A549 (cell line): ENCODE results near the gene MCRIP1. TPM values are rescaled to one million over a fixed set of nuclear protein-coding genes. Genes with fewer than 3 reads are reported as not detected.

ENCODE experiments used
- ATAC-seq, 2 experiments: fragments of 200-7000 bp in 1 of 2; fragments of >200 bp in 1 of 2; cut with Nextera tagmentation in 1 of 2; cut with Tn5 transposase in 1 of 2; 3 replicates each; pipeline versions ENCODE4 v1.8.0 to v1.9.1; 2018 to 2020; ENCODE audit warnings: mild to moderate bottlenecking in 1 of 2, moderate library complexity in 1 of 2
- CTCF ChIA-PET: fragments of 300-600 bp; sonication (Branson Sonifier 250); formaldehyde crosslinking; extraction: SDS; loops from one replicate; lab custom pipeline; 2021; ENCODE audit warnings: antibody characterized with exemption, inconsistent platforms; lab: Yijun Ruan, JAX
- POLR2A ChIA-PET: fragments of 350-600 bp; formaldehyde crosslinking; extraction: SDS; loops from one replicate; lab custom pipeline; 2021; ENCODE audit warnings: antibody characterized with exemption, inconsistent platforms; lab: Yijun Ruan, JAX
- DNase-seq, 2 experiments: peaks; one replicate each; pipeline versions ENCODE4 v3.0.0 to v3.0.0-alpha.2; 2011 to 2016; ENCODE audit warnings: low read depth in 1 of 2, low spot score in 1 of 2
- FAIRE-seq: peaks from 2 replicates; lab custom pipeline; 2011; peaks lifted over from hg19 to GRCh38; lab: Jason Lieb, UNC
- H3K27ac ChIP-seq, 2 experiments: fragments of >200 bp; sonication (Bioruptor Twin); formaldehyde crosslinking; 3 replicates each; pipeline ENCODE4 v1.5.1; 2016 to 2017
- H3K4me1 ChIP-seq: fragments of >200 bp; sonication (Bioruptor Twin); formaldehyde crosslinking; 3 replicates; pipeline ENCODE4 v1.6.1; 2016
- H3K4me2 ChIP-seq: fragments of >200 bp; sonication (Bioruptor Twin); formaldehyde crosslinking; 3 replicates; pipeline ENCODE4 v1.6.1; 2016
- H3K4me3 ChIP-seq: fragments of >200 bp; sonication (Bioruptor Twin); formaldehyde crosslinking; 3 replicates; pipeline ENCODE4 v1.5.1; 2016
- H3K9me3 ChIP-seq: fragments of >200 bp; sonication (Bioruptor Twin); formaldehyde crosslinking; 3 replicates; pipeline ENCODE4 v1.6.1; 2016
- CBX8 ChIP-seq: fragments of 200-600 bp; sonication (generic); IDR thresholded peaks from 2 replicates; pipeline ENCODE4 v1.6.1; 2016
- CEBPB ChIP-seq, 2 experiments: fragments of >200 bp in 1 of 2; sonication (Bioruptor Twin) in 1 of 2; formaldehyde crosslinking in 1 of 2; IDR thresholded peaks; 2 replicates each; pipeline ENCODE4 v1.6.1; 2012 to 2016
- FOSB ChIP-seq: fragments of 250-450 bp; sonication (Bioruptor Pico); IDR thresholded peaks from 2 replicates; pipeline ENCODE4 v1.5.0; 2020; ENCODE audit warnings: mild to moderate bottlenecking, moderate library complexity
- FOXS1 ChIP-seq: fragments of 250-450 bp; sonication (Bioruptor Pico); IDR thresholded peaks from 2 replicates; pipeline ENCODE4 v1.5.0; 2020; ENCODE audit warnings: mild to moderate bottlenecking, moderate library complexity
- NFE2L2 ChIP-seq: fragments of 150-350 bp; conservative IDR thresholded peaks from 2 replicates; pipeline ENCODE4 v1.6.1; 2014; ENCODE audit warnings: low read length
- NR3C1 ChIP-seq: fragments of >200 bp; sonication (Bioruptor Twin); formaldehyde crosslinking; IDR thresholded peaks from 3 replicates; pipeline ENCODE4 v1.6.1; 2017
- POLR2A ChIP-seq: IDR thresholded peaks from 2 replicates; pipeline ENCODE4 v1.6.1; 2012; ENCODE audit warnings: mild to moderate bottlenecking, low read length
- POLR2AphosphoS2 ChIP-seq: conservative IDR thresholded peaks from 2 replicates; pipeline ENCODE4 v1.6.1; 2012; ENCODE audit warnings: low read length, improper control_type of control experiment, inconsistent platforms
- RCOR1 ChIP-seq: fragments of 150-350 bp; IDR thresholded peaks from 2 replicates; pipeline ENCODE4 v1.6.1; 2014; ENCODE audit warnings: antibody characterized with exemption, low read length, low read depth
- TFCP2L1 ChIP-seq: fragments of 250-450 bp; sonication (Bioruptor Pico); IDR thresholded peaks from 2 replicates; pipeline ENCODE4 v1.5.0; 2021; ENCODE audit warnings: mild to moderate bottlenecking
- ZC3H11A ChIP-seq: fragments of 450-650 bp; IDR thresholded peaks from 2 replicates; pipeline ENCODE4 v1.6.1; 2014; ENCODE audit warnings: antibody characterized with exemption, mild to moderate bottlenecking
- ZSCAN20 ChIP-seq: fragments of 250-450 bp; sonication (Bioruptor Pico); IDR thresholded peaks from 2 replicates; pipeline ENCODE4 v1.8.0; 2022; ENCODE audit warnings: mild to moderate bottlenecking, moderate library complexity
- WGBS: methylation state at CpG from one replicate; pipeline ENCODE4 v1.1.6; 2017; ENCODE audit errors: missing lambda C conversion rate; 5-methylcytosine and 5-hydroxymethylcytosine counted together
- polyA plus RNA-seq, 4 experiments: library from polyadenylated mRNA; depleted of rRNA in 3 of 4; stranded (reverse); fragments of >200 nt; fragmentation: RNase III in 1 of 4; extraction: RNeasy Plus Mini Kit Qiagen cat#74134 plus additional on column Dnase treatment in 1 of 4; gene quantifications; 2 replicates in 3 of 4; 3 replicates in 1 of 4; pipeline ENCODE4 v1.2.3, GENCODE V29; 2011 to 2017
- TF ChIP-seq, protein P1 (sequence below): fragments of 150-350 bp; IDR thresholded peaks from 2 replicates; pipeline ENCODE4 v1.6.1; 2014; ENCODE audit warnings: low read depth, mild to moderate bottlenecking, low read length
- TF ChIP-seq, protein P2 (sequence below): fragments of >200 bp; sonication (Bioruptor Twin); formaldehyde crosslinking; IDR thresholded peaks from 3 replicates; pipeline ENCODE4 v1.6.1; 2016
- TF ChIP-seq, protein P3 (sequence below): IDR thresholded peaks from 2 replicates; pipeline ENCODE4 v1.6.1; 2012; ENCODE audit warnings: low read depth, borderline replicate concordance
- TF ChIP-seq, protein P4 (sequence below): fragments of 200-600 bp; sonication (generic); IDR thresholded peaks from 2 replicates; pipeline ENCODE4 v1.6.1; 2016; ENCODE audit warnings: antibody characterized with exemption, mild to moderate bottlenecking, moderate library complexity
- TF ChIP-seq, protein P5 (sequence below): fragments of >200 bp; sonication (Bioruptor Twin); formaldehyde crosslinking; IDR thresholded peaks from 3 replicates; pipeline ENCODE4 v1.5.1; 2016

Gene MCRIP1
- polyA plus RNA-seq, 2 of the 4 experiments (the other 2 are of a cell fraction): 32.0 to 51.0 TPM

DNA sequence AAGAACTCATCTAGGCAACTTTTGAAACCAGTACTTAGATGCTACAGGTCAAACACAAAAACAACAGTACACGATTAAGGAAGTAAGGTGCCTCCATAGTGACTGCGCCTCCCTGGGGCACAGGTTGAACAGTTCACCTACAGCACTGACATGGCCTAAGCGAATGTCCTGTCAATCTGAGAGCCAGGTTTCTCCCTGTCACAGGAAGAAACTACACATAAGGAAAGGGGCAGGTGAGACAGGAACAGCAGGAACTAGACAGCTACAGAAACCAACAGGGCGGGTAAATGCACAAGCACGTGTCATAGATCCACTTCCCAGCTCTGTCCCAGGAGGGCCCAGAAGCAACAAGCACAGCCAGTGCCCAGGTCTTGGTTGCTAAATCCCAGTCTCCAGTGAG, 46.0 kb upstream of the MCRIP1 start:
- Histone ChIP-seq H3K4me3 (no peak overlapping the region), H3K4me2 (no peak overlapping the region), H3K9me3 (no peaks in the 10 kb centered on the region), H3K4me1 (peaks cover 6% of the 10 kb centered on the region; the same call in 1 of the 3 replicates), H3K27ac (no peak overlapping the region)
- no peak for DNase-seq
- no peak for FAIRE-seq
- TF ChIP-seq CBX8 (no peak), FOSB (CRISPR knock-in tag) (no peak), FOXS1 (CRISPR knock-in tag) (no peak), NR3C1 (no peak)
- TF ChIP-seq, protein P1, sequence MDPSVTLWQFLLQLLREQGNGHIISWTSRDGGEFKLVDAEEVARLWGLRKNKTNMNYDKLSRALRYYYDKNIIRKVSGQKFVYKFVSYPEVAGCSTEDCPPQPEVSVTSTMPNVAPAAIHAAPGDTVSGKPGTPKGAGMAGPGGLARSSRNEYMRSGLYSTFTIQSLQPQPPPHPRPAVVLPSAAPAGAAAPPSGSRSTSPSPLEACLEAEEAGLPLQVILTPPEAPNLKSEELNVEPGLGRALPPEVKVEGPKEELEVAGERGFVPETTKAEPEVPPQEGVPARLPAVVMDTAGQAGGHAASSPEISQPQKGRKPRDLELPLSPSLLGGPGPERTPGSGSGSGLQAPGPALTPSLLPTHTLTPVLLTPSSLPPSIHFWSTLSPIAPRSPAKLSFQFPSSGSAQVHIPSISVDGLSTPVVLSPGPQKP: no peak
- TF ChIP-seq, protein P2, sequence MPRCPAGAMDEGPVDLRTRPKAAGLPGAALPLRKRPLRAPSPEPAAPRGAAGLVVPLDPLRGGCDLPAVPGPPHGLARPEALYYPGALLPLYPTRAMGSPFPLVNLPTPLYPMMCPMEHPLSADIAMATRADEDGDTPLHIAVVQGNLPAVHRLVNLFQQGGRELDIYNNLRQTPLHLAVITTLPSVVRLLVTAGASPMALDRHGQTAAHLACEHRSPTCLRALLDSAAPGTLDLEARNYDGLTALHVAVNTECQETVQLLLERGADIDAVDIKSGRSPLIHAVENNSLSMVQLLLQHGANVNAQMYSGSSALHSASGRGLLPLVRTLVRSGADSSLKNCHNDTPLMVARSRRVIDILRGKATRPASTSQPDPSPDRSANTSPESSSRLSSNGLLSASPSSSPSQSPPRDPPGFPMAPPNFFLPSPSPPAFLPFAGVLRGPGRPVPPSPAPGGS: no peak
- peak; percentile 12 to 63; a peak in 1 of 6 replicates for ATAC-seq
- WGBS: 87% methylated on average over 5 of the region's 5 CpGs
- CTCF ChIA-PET: interaction anchor here (0.9 to 11.2 kb wide), 4 partner anchors 8 to 48 kb away, joined by 3 to 126 read pairs (median 4); partner anchors contain the start of genes ARHGDIA and MAFG
- POLR2A ChIA-PET: interaction anchor here (1.3 kb wide), 1 partner anchor 9 kb away, joined by 3 read pairs; no protein-coding TSS in a partner anchor

DNA sequence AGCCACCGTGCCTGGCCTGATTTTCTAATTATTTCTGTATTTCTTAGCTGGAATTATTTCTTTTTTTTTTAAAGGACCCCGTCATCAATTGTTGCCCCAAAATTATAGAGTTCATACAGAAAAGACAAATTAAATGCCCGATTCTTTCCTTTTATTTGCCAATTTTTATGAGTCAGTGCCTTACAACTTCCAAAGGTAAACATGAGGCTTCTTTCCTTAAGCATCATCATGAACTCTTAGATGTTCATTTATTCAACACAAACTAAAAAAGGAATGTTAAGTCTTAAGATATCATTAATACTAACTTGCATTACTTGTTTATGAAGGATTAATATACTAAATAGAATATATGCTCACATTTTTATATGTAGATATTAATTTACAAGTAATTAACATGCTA, 45.2 kb upstream of the MCRIP1 start:
- CTCF ChIA-PET: interaction anchor here (11.2 kb wide), 1 partner anchor 7 kb away, joined by 126 read pairs; the partner anchor contains the start of gene ARHGDIA
- WGBS: 72% methylated on average over 3 of the region's 3 CpGs
- H3K4me3 ChIP-seq: no peak overlapping the region

More for the DNA sequence above, 45.2 kb upstream of the MCRIP1 start:
- Histone ChIP-seq H3K4me1 (peaks cover 6% of the 10 kb centered on the region; the same call in 1 of the 3 replicates), H3K4me2 (no peak overlapping the region), H3K27ac (no peak overlapping the region), H3K9me3 (no peaks in the 10 kb centered on the region)
- no peak for DNase-seq
- TF ChIP-seq NFE2L2: no peak
- TF ChIP-seq TFCP2L1: no peak
- TF ChIP-seq POLR2A: no peak
- TF ChIP-seq, protein P3, sequence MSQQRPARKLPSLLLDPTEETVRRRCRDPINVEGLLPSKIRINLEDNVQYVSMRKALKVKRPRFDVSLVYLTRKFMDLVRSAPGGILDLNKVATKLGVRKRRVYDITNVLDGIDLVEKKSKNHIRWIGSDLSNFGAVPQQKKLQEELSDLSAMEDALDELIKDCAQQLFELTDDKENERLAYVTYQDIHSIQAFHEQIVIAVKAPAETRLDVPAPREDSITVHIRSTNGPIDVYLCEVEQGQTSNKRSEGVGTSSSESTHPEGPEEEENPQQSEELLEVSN: no peak
- no peak for TF ChIP-seq POLR2AphosphoS2
- TF ChIP-seq, protein P4, sequence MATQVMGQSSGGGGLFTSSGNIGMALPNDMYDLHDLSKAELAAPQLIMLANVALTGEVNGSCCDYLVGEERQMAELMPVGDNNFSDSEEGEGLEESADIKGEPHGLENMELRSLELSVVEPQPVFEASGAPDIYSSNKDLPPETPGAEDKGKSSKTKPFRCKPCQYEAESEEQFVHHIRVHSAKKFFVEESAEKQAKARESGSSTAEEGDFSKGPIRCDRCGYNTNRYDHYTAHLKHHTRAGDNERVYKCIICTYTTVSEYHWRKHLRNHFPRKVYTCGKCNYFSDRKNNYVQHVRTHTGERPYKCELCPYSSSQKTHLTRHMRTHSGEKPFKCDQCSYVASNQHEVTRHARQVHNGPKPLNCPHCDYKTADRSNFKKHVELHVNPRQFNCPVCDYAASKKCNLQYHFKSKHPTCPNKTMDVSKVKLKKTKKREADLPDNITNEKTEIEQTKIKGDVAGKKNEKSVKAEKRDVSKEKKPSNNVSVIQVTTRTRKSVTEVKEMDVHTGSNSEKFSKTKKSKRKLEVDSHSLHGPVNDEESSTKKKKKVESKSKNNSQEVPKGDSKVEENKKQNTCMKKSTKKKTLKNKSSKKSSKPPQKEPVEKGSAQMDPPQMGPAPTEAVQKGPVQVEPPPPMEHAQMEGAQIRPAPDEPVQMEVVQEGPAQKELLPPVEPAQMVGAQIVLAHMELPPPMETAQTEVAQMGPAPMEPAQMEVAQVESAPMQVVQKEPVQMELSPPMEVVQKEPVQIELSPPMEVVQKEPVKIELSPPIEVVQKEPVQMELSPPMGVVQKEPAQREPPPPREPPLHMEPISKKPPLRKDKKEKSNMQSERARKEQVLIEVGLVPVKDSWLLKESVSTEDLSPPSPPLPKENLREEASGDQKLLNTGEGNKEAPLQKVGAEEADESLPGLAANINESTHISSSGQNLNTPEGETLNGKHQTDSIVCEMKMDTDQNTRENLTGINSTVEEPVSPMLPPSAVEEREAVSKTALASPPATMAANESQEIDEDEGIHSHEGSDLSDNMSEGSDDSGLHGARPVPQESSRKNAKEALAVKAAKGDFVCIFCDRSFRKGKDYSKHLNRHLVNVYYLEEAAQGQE: no peak
- TF ChIP-seq, protein P5, sequence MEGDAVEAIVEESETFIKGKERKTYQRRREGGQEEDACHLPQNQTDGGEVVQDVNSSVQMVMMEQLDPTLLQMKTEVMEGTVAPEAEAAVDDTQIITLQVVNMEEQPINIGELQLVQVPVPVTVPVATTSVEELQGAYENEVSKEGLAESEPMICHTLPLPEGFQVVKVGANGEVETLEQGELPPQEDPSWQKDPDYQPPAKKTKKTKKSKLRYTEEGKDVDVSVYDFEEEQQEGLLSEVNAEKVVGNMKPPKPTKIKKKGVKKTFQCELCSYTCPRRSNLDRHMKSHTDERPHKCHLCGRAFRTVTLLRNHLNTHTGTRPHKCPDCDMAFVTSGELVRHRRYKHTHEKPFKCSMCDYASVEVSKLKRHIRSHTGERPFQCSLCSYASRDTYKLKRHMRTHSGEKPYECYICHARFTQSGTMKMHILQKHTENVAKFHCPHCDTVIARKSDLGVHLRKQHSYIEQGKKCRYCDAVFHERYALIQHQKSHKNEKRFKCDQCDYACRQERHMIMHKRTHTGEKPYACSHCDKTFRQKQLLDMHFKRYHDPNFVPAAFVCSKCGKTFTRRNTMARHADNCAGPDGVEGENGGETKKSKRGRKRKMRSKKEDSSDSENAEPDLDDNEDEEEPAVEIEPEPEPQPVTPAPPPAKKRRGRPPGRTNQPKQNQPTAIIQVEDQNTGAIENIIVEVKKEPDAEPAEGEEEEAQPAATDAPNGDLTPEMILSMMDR: no peak
- TF ChIP-seq ZC3H11A: no peak
- no peak for TF ChIP-seq RCOR1
- no peak for TF ChIP-seq CEBPB (IDR thresholded peaks at IDR 0.05)
- TF ChIP-seq ZSCAN20 (CRISPR knock-in tag): no peak
- FAIRE-seq: no peak
- POLR2A ChIA-PET: no interaction called here
- no peak for ATAC-seq
